Embryonic facial prominence (tissue), 1 donor: Measurements from ENCODE around the gene NR0B2.
"Not testable (repeated sequence)": the region's sequence is repeated elsewhere in the genome, so short reads cannot be mapped to it uniquely, and the experiment has no call there.

Source experiments
- DNase-seq: peaks from one replicate; pipeline ENCODE4 v3.0.0-alpha.2; 2016; ENCODE audit errors: extremely low spot score

NR0B2 gene

GRCh38 chr1:26913754-26914619 lies at the start of gene NR0B2:
NR0B2 (minus strand) TSS chr1:26913975; CDS start chr1:26913940, 35 bp downstream.
- no peak for DNase-seq

GRCh38 chr1:26961826-26962225 lies 48.1 kb upstream of the NR0B2 start:
- no peak for DNase-seq

- DNase-seq, result no peak
Measured at GRCh38 chr1:26960625-26960966, 46.8 kb upstream of the NR0B2 start.

- no peak for DNase-seq
Measured at GRCh38 chr1:26959722-26960624, 46.2 kb upstream of the NR0B2 start, which contains the start of gene KDF1. KDF1 (minus strand) TSS chr1:26960468; CDS start chr1:26952380, 8,088 bp downstream.

GRCh38 chr1:26959270-26959669 lies 45.5 kb upstream of the NR0B2 start:
- DNase-seq, result no peak

GRCh38 chr1:26957306-26957705 lies 43.5 kb upstream of the NR0B2 start:
- DNase-seq, result no peak

- no peak for DNase-seq
Measured at GRCh38 chr1:26956321-26956720, 42.5 kb upstream of the NR0B2 start.

GRCh38 chr1:26953374-26953773 lies 39.6 kb upstream of the NR0B2 start:
- no peak for DNase-seq

GRCh38 chr1:26951821-26952497 lies 38.2 kb upstream of the NR0B2 start:
- DNase-seq, result no peak

GRCh38 chr1:26951216-26951615 lies 37.4 kb upstream of the NR0B2 start:
- DNase-seq, result no peak

GRCh38 chr1:26950602-26951001 lies 36.8 kb upstream of the NR0B2 start:
- no peak for DNase-seq

GRCh38 chr1:26949926-26950319 lies 36.1 kb upstream of the NR0B2 start:
- no peak for DNase-seq

GRCh38 chr1:26949266-26949925 lies 35.6 kb upstream of the NR0B2 start:
- DNase-seq, result no peak

GRCh38 chr1:26948725-26949057 lies 34.9 kb upstream of the NR0B2 start:
- not testable (repeated sequence) for DNase-seq

- no peak for DNase-seq
Measured at GRCh38 chr1:26946270-26946669, 32.5 kb upstream of the NR0B2 start.

- no peak for DNase-seq
Measured at GRCh38 chr1:26945728-26946127, 32.0 kb upstream of the NR0B2 start.

GRCh38 chr1:26945138-26945537 lies 31.4 kb upstream of the NR0B2 start:
- no peak for DNase-seq

GRCh38 chr1:26942656-26943055 lies 28.9 kb upstream of the NR0B2 start:
- DNase-seq, result no peak

- no peak for DNase-seq
Measured at GRCh38 chr1:26941311-26941710, 27.5 kb upstream of the NR0B2 start.

- no peak for DNase-seq
Measured at GRCh38 chr1:26938659-26939025, 24.9 kb upstream of the NR0B2 start.

GRCh38 chr1:26938004-26938658 lies 24.4 kb upstream of the NR0B2 start:
- DNase-seq, result no peak
